Epithelial cell of proximal tubule (primary cell): Measurements from ENCODE around the gene NFILZ. TPM values are rescaled to one million over a fixed set of nuclear protein-coding genes. Genes with fewer than 3 reads are reported as not detected.
A peak's percentile ranks its signal among the peaks of the same experiment; 100 is the strongest.

Experiments
- DNase-seq: peaks from one replicate; pipeline ENCODE4 v3.0.0-alpha.2; 2011; ENCODE audit warnings: low read depth
- H3K4me3 ChIP-seq: 2 replicates; pipeline ENCODE4 v1.5.1; 2011; ENCODE audit warnings: low read depth, mild to moderate bottlenecking, low read length
- CTCF ChIP-seq: conservative IDR thresholded peaks from 2 replicates; pipeline ENCODE4 v1.5.1; 2012; ENCODE audit warnings: low read depth, mild to moderate bottlenecking, low read length
- total RNA-seq: library from RNA; depleted of rRNA; stranded (reverse); fragments of >200 nt; gene quantifications from 2 replicates; pipeline ENCODE4 v1.2.3, GENCODE V29; 2015

Gene NFILZ
- total RNA-seq, 1 donor from 2014 or later = not detected

GRCh38 chr19:8642561-8642960 lies 12.1 kb downstream of the NFILZ start:
- no peak overlapping the region for H3K4me3 ChIP-seq
- TF ChIP-seq CTCF = no peak
- no peak for DNase-seq

GRCh38 chr19:8643860-8644653 lies 13.6 kb downstream of the NFILZ start:
- DNase-seq = no peak
- TF ChIP-seq CTCF = no peak
- no peak overlapping the region for H3K4me3 ChIP-seq

GRCh38 chr19:8648240-8648639 lies 17.8 kb downstream of the NFILZ start:
- no peak for TF ChIP-seq CTCF
- no peak for DNase-seq
- H3K4me3 ChIP-seq = no peak overlapping the region

GRCh38 chr19:8654591-8655339 lies 24.3 kb downstream of the NFILZ start:
- peak; percentile 91 for TF ChIP-seq CTCF
- peak overlapping the region; percentile 30 for H3K4me3 ChIP-seq
- DNase-seq = no peak

- no peak for TF ChIP-seq CTCF
- DNase-seq = no peak
- H3K4me3 ChIP-seq = no peak overlapping the region
Measured at GRCh38 chr19:8655340-8655709, 24.9 kb downstream of the NFILZ start.

- TF ChIP-seq CTCF = no peak
- H3K4me3 ChIP-seq = no peak overlapping the region
- DNase-seq = no peak
Measured at GRCh38 chr19:8657869-8658268, 27.4 kb downstream of the NFILZ start.

- no peak overlapping the region for H3K4me3 ChIP-seq
- no peak for TF ChIP-seq CTCF
- DNase-seq = no peak
Measured at GRCh38 chr19:8659905-8660304, 29.5 kb downstream of the NFILZ start.
